IMR-90 (cell line): ENCODE measurements around the gene VWA8. TPM values are rescaled to one million over a fixed set of nuclear protein-coding genes. Genes with fewer than 3 reads are reported as not detected.

Experiments used
- ATAC-seq: fragments of 200-7000 bp; cut with Tn5 transposase; 2 replicates; pipeline ENCODE4 v1.9.1; 2020; ENCODE audit warnings: low read depth, mild to moderate bottlenecking, moderate library complexity
- BruUV-seq: library from RNA; stranded (reverse); fragments of 400-500 nt; replicated peaks from 2 replicates; lab custom pipeline; 2021; lab: Mats Ljungman, UMichigan
- CTCF ChIA-PET: fragments of 300-600 bp; formaldehyde crosslinking; extraction: SDS; loops from one replicate; lab custom pipeline; 2021; ENCODE audit warnings: antibody characterized with exemption; lab: Yijun Ruan, JAX
- POLR2A ChIA-PET: fragments of 300-600 bp; sonication (Branson Sonifier 250); formaldehyde crosslinking; loops from one replicate; lab custom pipeline; 2022; ENCODE audit warnings: antibody characterized with exemption; ENCODE audit not compliant: unreplicated experiment; lab: Charles Lee
- DNase-seq: peaks from one replicate; pipeline ENCODE4 v3.0.0; 2013
- H2AFZ ChIP-seq: replicated peaks from 2 replicates; pipeline ENCODE3; 2013; ENCODE audit warnings: low read length, mild to moderate bottlenecking; ENCODE audit not compliant: poor library complexity
- H2AK5ac ChIP-seq: 2 replicates; pipeline ENCODE4 v1.6.1; 2013; ENCODE audit warnings: low read depth, low read length, inconsistent platforms
- H2AK9ac ChIP-seq: replicated peaks from 2 replicates; pipeline ENCODE3; 2013; ENCODE audit warnings: mild to moderate bottlenecking, low read depth, low read length, moderate library complexity; ENCODE audit not compliant: poor library complexity
- H2BK120ac ChIP-seq: 2 replicates; pipeline ENCODE4 v1.6.1; 2013; ENCODE audit warnings: low read depth, low read length, inconsistent platforms
- H2BK15ac ChIP-seq: 3 replicates; pipeline ENCODE4 v1.6.1; 2013; ENCODE audit warnings: low read depth, low read length, inconsistent platforms
- H2BK20ac ChIP-seq: 2 replicates; pipeline ENCODE4 v1.6.1; 2013; ENCODE audit warnings: low read depth, mild to moderate bottlenecking, inconsistent platforms, low read length, moderate library complexity
- H2BK5ac ChIP-seq: 2 replicates; pipeline ENCODE4 v1.6.1; 2013; ENCODE audit warnings: mild to moderate bottlenecking, low read depth, low read length, inconsistent platforms; ENCODE audit not compliant: poor library complexity, severe bottlenecking
- H3K14ac ChIP-seq: replicated peaks from 2 replicates; pipeline ENCODE4 v1.6.1; 2013; ENCODE audit warnings: low read depth, low read length, inconsistent platforms
- H3K18ac ChIP-seq: 2 replicates; pipeline ENCODE4 v1.6.1; 2013; ENCODE audit warnings: low read depth, low read length, control low read depth
- H3K23ac ChIP-seq: 2 replicates; pipeline ENCODE4 v1.6.1; 2013; ENCODE audit warnings: low read depth, low read length, inconsistent platforms
- H3K27ac ChIP-seq: 2 replicates; pipeline ENCODE4 v1.5.1; 2013; ENCODE audit warnings: mild to moderate bottlenecking, control low read depth, low read length; ENCODE audit not compliant: insufficient read depth
- H3K27me3 ChIP-seq: 2 replicates; pipeline ENCODE4 v1.6.1; 2013; ENCODE audit warnings: low read length; ENCODE audit not compliant: control insufficient read depth, insufficient read depth
- H3K36me3 ChIP-seq: 2 replicates; pipeline ENCODE4 v1.6.1; 2013; ENCODE audit warnings: low read length, mixed read lengths; ENCODE audit not compliant: control insufficient read depth, insufficient read depth
- H3K4ac ChIP-seq: 2 replicates; pipeline ENCODE4 v1.6.1; 2013; ENCODE audit warnings: low read depth, low read length, inconsistent platforms
- H3K4me1 ChIP-seq: 2 replicates; pipeline ENCODE4 v1.6.1; 2013; ENCODE audit warnings: low read length, mixed read lengths; ENCODE audit not compliant: control insufficient read depth, insufficient read depth
- H3K4me2 ChIP-seq: 2 replicates; pipeline ENCODE4 v1.6.1; 2013; ENCODE audit warnings: low read depth, mild to moderate bottlenecking, control low read depth, low read length, moderate library complexity
- H3K4me3 ChIP-seq: 2 replicates; pipeline ENCODE4 v1.5.1; 2013; ENCODE audit warnings: low read depth, mild to moderate bottlenecking, control low read depth, low read length, moderate library complexity; ENCODE audit not compliant: insufficient read depth
- H3K56ac ChIP-seq: 2 replicates; pipeline ENCODE4 v1.6.1; 2013; ENCODE audit warnings: low read length, inconsistent platforms; ENCODE audit not compliant: insufficient read depth; ENCODE audit errors: extremely low read depth
- H3K79me1 ChIP-seq, 2 experiments: 2 replicates each; pipeline ENCODE4 v1.6.1; 2013; ENCODE audit warnings: low read length in 2 of 2, inconsistent platforms in 1 of 2, low read depth in 1 of 2
- H3K9ac ChIP-seq: 2 replicates; pipeline ENCODE4 v1.6.1; 2013; ENCODE audit warnings: low read depth, low read length, control low read depth
- H3K9me1 ChIP-seq: 2 replicates; pipeline ENCODE4 v1.6.1; 2013; ENCODE audit warnings: low read length, inconsistent platforms; ENCODE audit not compliant: insufficient read depth
- H3K9me3 ChIP-seq: 2 replicates; pipeline ENCODE4 v1.6.1; 2013; ENCODE audit warnings: low read length; ENCODE audit not compliant: control insufficient read depth, insufficient read depth
- H4K20me1 ChIP-seq: 2 replicates; pipeline ENCODE4 v1.6.1; 2013; ENCODE audit warnings: low read length, inconsistent platforms; ENCODE audit not compliant: insufficient read depth
- H4K5ac ChIP-seq: 2 replicates; pipeline ENCODE4 v1.6.1; 2013; ENCODE audit warnings: mild to moderate bottlenecking, low read depth, low read length, control low read depth
- H4K8ac ChIP-seq, 2 experiments: 2 replicates each; pipeline ENCODE4 v1.6.1; 2013; ENCODE audit warnings: low read depth in 2 of 2, low read length in 2 of 2, control low read depth in 1 of 2, inconsistent platforms in 1 of 2
- H4K91ac ChIP-seq: 2 replicates; pipeline ENCODE4 v1.6.1; 2013; ENCODE audit warnings: low read depth, low read length, inconsistent platforms; ENCODE audit not compliant: insufficient read depth
- CEBPB ChIP-seq: IDR thresholded peaks from 2 replicates; pipeline ENCODE4 v1.6.1; 2012; ENCODE audit warnings: low read depth, low read length, improper control_type of control experiment
- CHD1 ChIP-seq: IDR thresholded peaks from 2 replicates; pipeline ENCODE4 v1.6.1; 2012; ENCODE audit warnings: low read depth, low read length, improper control_type of control experiment
- FOS ChIP-seq: fragments of 150-350 bp; IDR thresholded peaks from 2 replicates; pipeline ENCODE4 v1.6.1; 2016; ENCODE audit warnings: low read depth, low read length
- MAZ ChIP-seq: IDR thresholded peaks from 2 replicates; pipeline ENCODE4 v1.6.1; 2012; ENCODE audit warnings: low read depth, mild to moderate bottlenecking, low read length, improper control_type of control experiment, moderate library complexity, borderline replicate concordance
- MXI1 ChIP-seq: IDR thresholded peaks from 2 replicates; pipeline ENCODE4 v1.6.1; 2012; ENCODE audit warnings: low read depth, mild to moderate bottlenecking, low read length, moderate library complexity, borderline replicate concordance
- POLR2A ChIP-seq: IDR thresholded peaks from 2 replicates; pipeline ENCODE4 v1.6.1; 2012; ENCODE audit warnings: mild to moderate bottlenecking, low read depth, low read length
- RAD21 ChIP-seq: IDR thresholded peaks from 2 replicates; pipeline ENCODE4 v1.6.1; 2012; ENCODE audit warnings: low read length, improper control_type of control experiment
- RFX5 ChIP-seq: IDR thresholded peaks from 2 replicates; pipeline ENCODE4 v1.8.0; 2012; ENCODE audit warnings: low read depth, mild to moderate bottlenecking, low read length, moderate library complexity
- SMC3 ChIP-seq: fragments of 150-350 bp; IDR thresholded peaks from 2 replicates; pipeline ENCODE4 v1.6.1; 2016; ENCODE audit warnings: low read depth, mild to moderate bottlenecking, antibody characterized with exemption, low read length, moderate library complexity
- USF2 ChIP-seq: fragments of 150-350 bp; IDR thresholded peaks from 2 replicates; pipeline ENCODE4 v1.6.1; 2017; ENCODE audit warnings: mild to moderate bottlenecking, antibody characterized with exemption, low read length, low read depth
- WGBS, 2 experiments: methylation state at CpG; one replicate each; pipeline versions ENCODE4 v1.1.5 to v1.1.7; 2013; ENCODE audit warnings: missing lambda C conversion rate in 2 of 2; ENCODE audit not compliant: insufficient read length in 1 of 2; ENCODE audit errors: extremely low coverage in 2 of 2; 5-methylcytosine and 5-hydroxymethylcytosine counted together
- dilution Hi-C: fragments of 300-500 bp; cut with HindIII; formaldehyde crosslinking; loops from one replicate; pipeline ENCODE4 v1.14.3; 2018; ENCODE audit warnings: low sequenced_read_pairs; ENCODE audit not compliant: unreplicated experiment
- in situ Hi-C: fragments of 300-500 bp; cut with MboI; formaldehyde crosslinking; loops from 3 replicates; pipeline ENCODE4 v1.14.3; 2019; ENCODE audit warnings: low sequenced_read_pairs, inconsistent platforms, mixed read lengths
- intact Hi-C: fragments of 100-400 bp; cut with micrococcal nuclease; formaldehyde crosslinking; loops from 2 replicates; pipeline ENCODE4 v1.10.0; 2022
- polyA plus RNA-seq, 3 experiments: library from polyadenylated mRNA; depleted of rRNA; stranded (reverse); fragments of >200 nt; gene quantifications; 2 replicates each; pipeline ENCODE4 v1.2.3, GENCODE V29; 2012; ENCODE audit warnings: low replicate concordance in 1 of 3
- total RNA-seq: library from RNA; depleted of rRNA; stranded (reverse); fragments of >200 nt; gene quantifications from 2 replicates; pipeline ENCODE4 v1.2.3, GENCODE V29; 2012

Gene VWA8
- total and polyA plus RNA-seq, 2 of the 4 experiments (the other 2 are of a cell fraction), result 5.9 to 18.3 TPM

DNA sequence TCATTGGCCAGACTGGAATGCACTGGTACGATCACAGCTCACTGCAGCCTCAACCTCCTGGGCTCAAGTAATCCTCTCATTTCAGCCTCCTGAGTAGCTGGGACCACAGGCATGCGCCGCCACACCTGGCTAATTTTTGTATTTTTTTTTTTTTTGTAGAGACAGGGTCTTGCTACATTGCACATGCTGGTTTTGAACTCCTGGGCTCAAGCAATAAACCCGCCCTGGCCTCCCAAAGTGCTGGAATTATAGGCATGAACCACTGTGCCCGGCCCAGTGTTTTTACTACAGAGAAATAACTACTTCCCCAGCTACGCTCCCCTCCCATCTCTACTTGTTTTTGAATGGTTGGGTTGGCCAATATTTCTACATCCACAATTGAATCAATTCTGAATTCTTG lies 381.0 kb downstream of the VWA8 start:
- CTCF ChIA-PET, result no interaction called here

More for the DNA sequence above, 381.0 kb downstream of the VWA8 start:
- no peak overlapping the region for H2BK15ac ChIP-seq
- TF ChIP-seq SMC3 (no peak), USF2 (no peak), CEBPB (no peak), RAD21 (no peak), MAZ (no peak), FOS (no peak), POLR2A (no peak), MXI1 (no peak), CHD1 (no peak), RFX5 (no peak)
- H2BK20ac ChIP-seq, result no peak overlapping the region
- H4K20me1 ChIP-seq, result no peaks in the 10 kb centered on the region
- no peak overlapping the region for H2BK5ac ChIP-seq
- no peak overlapping the region for H3K56ac ChIP-seq
- dilution Hi-C loops, result no loop called here
- H3K9me3 ChIP-seq, result no peaks in the 10 kb centered on the region
- no TSS peak for BruUV-seq
- H3K9ac ChIP-seq, result no peak overlapping the region
- no peaks in the 10 kb centered on the region for H3K79me1 ChIP-seq
- H4K5ac ChIP-seq, result no peak overlapping the region
- H3K14ac ChIP-seq, result no peak overlapping the region
- no peak overlapping the region for H4K8ac ChIP-seq
- H3K4me3 ChIP-seq, result no peak overlapping the region
- no peaks in the 10 kb centered on the region for H3K4me1 ChIP-seq
- in situ Hi-C loops, result no loop called here
- H2AFZ ChIP-seq, result no peak overlapping the region
- intact Hi-C loops, result no loop called here
- H2AK9ac ChIP-seq, result no peak overlapping the region
- DNase-seq (no peak), ATAC-seq (no peak)
- no peaks in the 10 kb centered on the region for H3K36me3 ChIP-seq
- no peak overlapping the region for H3K18ac ChIP-seq
- POLR2A ChIA-PET, result no interaction called here
- no CpG with 5 or more reads among the region's 6 CpGs for WGBS, 2 experiments
- no peak overlapping the region for H3K4me2 ChIP-seq
- no peak overlapping the region for H3K27ac ChIP-seq
- H3K23ac ChIP-seq, result no peak overlapping the region
- no peak overlapping the region for H2BK120ac ChIP-seq
- H3K27me3 ChIP-seq, result no peaks in the 10 kb centered on the region
- H2AK5ac ChIP-seq, result no peak overlapping the region
- no peak overlapping the region for H3K4ac ChIP-seq
- H3K9me1 ChIP-seq, result no peaks in the 10 kb centered on the region
- H4K91ac ChIP-seq, result no peak overlapping the region
